GM12872 (cell line): ENCODE measurements around the gene LHFPL2.

Source experiments
- TF ChIP-seq, protein P1 (sequence below): IDR thresholded peaks from 3 replicates; pipeline ENCODE4 v1.5.1; 2011; ENCODE audit warnings: low read depth, mild to moderate bottlenecking, low read length, moderate library complexity; ENCODE audit not compliant: insufficient read depth

The LHFPL2 gene

DNA sequence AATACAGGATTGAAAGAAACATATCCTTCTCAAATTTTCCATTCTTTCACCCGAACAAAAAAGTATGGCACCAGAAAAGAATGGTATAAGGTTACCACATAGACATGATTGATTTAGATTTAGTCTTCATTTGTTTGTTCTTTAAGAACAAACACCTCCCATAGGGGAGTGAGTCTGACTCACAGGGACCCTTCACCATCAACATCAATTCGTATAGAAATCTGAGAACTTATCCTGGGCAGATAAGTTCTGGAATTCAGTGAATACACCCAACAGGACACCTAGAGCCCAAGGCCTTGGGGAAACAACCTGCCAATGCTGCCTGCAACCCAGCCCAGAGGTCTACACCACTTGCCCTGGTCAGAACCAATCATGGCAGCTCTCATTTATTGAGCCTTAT, 46.2 kb downstream of the LHFPL2 start:
- TF ChIP-seq, protein P1, sequence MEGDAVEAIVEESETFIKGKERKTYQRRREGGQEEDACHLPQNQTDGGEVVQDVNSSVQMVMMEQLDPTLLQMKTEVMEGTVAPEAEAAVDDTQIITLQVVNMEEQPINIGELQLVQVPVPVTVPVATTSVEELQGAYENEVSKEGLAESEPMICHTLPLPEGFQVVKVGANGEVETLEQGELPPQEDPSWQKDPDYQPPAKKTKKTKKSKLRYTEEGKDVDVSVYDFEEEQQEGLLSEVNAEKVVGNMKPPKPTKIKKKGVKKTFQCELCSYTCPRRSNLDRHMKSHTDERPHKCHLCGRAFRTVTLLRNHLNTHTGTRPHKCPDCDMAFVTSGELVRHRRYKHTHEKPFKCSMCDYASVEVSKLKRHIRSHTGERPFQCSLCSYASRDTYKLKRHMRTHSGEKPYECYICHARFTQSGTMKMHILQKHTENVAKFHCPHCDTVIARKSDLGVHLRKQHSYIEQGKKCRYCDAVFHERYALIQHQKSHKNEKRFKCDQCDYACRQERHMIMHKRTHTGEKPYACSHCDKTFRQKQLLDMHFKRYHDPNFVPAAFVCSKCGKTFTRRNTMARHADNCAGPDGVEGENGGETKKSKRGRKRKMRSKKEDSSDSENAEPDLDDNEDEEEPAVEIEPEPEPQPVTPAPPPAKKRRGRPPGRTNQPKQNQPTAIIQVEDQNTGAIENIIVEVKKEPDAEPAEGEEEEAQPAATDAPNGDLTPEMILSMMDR = no peak

DNA sequence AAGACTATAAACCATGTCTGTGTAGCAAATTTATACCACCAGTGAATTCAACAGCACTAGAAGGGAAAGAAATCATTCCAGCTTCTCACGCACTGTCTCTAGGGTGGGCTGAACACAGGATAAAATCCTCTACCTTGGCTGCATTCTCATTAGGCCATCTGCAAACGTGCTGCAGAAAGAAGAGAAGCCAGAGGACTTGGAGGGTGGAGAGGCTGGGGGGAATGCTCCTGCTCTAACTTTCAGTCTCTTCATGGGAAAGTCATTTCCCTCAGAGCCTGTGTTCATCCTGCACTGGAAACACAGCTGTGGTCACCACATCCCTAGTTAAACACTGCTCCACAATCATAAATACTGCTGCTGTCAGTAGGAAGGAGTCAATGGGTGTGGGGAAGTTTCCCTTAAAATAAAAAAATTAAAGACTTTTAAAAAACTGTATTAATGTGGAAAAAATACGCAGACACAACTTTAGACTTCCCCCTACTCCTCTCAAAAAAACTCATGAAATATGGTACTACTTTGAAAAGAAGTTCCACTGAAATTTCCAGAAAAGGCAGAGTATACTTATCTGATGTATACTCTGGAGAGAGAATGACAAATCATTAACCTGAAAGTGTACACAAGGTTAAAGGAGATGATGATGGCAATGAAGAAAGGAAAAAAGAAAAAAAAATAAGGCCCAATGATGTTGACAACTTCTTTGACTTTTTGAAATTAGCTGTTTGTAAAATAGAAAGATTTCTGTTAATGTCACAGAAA, 46.8 kb downstream of the LHFPL2 start:
- TF ChIP-seq, protein P1 = no peak

DNA sequence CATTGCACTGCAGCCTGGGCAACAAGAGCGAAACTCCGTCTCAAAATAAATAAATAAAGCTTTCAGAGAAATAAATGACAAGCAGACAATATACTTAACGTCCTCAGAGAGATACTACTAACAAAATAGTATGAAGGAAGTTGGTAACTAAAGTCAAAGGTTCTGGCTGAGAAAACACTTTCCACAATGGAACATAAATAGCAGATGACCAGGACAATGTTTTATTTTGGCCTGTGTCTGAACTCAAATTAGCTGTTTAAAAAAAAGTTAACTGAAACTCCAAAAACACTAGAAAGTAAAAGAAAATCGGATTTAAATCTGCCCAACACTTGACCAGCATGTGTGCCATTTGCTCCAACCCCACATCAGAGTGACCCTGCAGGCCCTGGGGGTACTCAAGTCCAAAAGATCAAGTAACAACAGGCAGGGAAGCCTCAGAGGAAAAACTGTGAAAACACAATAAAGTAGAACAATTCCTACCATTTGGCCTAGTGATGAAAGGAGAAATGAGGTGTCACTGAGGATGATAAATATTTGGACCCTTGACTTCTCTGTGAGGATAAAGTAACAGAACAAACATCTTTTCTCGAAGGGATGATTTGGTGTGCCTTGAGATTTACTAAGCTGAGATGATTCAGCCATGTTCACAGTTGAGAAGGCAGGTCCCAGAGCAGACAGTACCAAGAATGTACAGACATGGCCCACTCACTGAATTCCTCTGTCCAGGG, 47.7 kb downstream of the LHFPL2 start:
- TF ChIP-seq, protein P1 = no peak

DNA sequence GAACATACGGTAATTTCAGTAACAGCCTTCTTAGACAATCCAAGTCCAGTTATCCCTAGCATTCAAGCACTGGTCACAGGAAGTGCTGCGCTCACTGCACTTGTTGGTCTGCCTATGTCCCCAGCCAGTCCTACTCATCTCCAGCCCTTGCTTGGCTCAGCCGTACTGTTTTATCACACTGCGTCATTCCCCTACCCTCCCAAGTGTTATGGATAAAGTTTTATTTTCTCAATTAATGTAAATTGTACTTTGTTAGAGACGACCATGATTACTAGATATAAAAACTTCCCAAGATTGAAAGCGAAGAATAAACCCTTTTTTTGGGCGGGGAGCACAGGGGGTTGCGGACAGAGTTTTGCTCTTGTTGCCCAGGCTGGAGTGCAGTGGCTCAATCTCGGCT, 49.6 kb downstream of the LHFPL2 start:
- TF ChIP-seq, protein P1 = no peak

DNA sequence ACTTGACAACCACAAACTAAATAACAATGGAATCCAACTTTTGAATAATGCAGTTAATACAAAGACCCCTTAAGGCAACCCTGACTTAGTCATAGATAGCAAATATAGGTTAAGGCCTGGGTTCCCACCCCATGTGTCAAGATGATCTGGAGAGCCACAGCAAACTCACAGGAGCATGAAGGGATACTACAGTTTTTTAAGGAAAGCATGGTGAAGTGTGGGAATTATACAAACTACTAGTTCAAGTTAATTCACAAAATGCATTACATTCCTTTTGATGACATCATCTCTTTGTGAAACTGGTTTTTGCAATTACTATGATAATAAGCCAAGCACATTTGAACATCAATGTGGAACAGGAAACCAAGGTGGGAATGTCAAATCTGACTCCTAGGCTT, 50.6 kb downstream of the LHFPL2 start:
- TF ChIP-seq, protein P1 = no peak

DNA sequence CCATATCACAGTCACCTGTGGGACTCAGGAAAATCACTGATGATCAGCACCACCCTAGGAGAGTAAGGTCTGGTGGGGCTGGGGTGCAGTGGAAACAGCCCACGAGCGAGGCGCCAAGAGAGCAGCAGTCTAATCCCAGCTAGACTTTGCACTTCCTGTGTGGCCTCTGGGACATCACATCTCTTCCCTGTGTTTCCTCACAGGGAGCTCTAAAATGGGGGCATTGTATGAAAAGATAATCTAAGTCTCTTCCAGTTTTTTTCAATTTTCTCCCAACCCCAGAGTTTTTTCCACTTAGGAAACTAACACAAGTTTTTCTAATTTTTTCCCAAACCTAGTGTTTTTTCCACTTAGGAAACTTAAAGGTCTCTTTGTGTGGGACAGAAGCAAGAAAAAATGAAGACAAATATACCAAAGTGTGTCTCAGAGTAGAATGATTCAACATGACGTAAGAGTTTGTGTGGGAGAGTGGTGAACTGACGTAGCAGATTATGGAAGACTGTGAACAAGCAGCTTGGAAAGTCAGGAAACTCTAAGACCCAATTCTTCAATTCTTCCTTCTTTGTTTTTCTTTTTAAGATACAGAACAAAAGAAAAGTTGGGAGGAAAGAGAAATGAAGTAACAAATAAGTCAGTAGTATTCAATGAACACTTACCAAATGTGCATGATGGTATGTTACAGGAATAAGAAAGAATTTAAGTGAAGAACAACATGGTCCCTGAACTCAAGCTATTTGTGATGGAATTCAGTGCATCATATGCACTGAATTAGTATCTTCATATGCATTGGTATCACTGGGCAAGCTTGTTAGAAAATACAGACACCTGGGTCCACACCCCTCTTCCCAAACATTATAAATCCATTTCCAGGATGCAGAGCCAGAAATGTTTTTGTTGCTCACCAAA, 51.3 kb downstream of the LHFPL2 start:
- TF ChIP-seq, protein P1 = no peak

DNA sequence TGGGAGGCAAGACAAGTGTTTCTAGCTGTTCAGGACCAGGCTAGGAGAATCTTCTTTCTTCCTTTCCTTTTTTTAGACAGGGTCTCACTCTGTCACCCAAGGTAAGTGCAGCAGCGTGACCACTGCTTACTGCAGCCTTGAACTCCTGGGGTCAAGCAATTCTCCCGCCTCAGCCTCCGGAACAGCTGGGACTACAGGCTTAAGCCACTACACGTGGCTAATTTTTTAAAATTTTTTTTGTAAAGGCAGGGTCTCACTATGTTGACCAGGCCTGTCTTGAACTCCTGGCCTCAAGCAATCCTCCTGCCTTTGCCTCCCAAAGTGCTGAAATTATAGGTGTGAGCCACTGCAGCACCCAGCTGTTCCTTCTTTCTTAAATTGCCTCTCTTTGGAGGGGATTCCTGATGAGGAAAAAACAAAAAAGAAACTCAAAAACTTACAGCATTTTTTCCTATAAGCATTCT, 53.1 kb downstream of the LHFPL2 start:
- TF ChIP-seq, protein P1 = no peak
